GM19467 (cell line): Measurements from ENCODE around the gene TNFAIP2.

Source experiments
- ATAC-seq: cut with Tn5 transposase; IDR thresholded peaks from one replicate; pipeline ENCODE4 v1.9.1; 2021; ENCODE audit warnings: mild to moderate bottlenecking, moderate library complexity; ENCODE audit not compliant: unreplicated experiment

The TNFAIP2 gene, protein sequence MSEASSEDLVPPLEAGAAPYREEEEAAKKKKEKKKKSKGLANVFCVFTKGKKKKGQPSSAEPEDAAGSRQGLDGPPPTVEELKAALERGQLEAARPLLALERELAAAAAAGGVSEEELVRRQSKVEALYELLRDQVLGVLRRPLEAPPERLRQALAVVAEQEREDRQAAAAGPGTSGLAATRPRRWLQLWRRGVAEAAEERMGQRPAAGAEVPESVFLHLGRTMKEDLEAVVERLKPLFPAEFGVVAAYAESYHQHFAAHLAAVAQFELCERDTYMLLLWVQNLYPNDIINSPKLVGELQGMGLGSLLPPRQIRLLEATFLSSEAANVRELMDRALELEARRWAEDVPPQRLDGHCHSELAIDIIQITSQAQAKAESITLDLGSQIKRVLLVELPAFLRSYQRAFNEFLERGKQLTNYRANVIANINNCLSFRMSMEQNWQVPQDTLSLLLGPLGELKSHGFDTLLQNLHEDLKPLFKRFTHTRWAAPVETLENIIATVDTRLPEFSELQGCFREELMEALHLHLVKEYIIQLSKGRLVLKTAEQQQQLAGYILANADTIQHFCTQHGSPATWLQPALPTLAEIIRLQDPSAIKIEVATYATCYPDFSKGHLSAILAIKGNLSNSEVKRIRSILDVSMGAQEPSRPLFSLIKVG

DNA sequence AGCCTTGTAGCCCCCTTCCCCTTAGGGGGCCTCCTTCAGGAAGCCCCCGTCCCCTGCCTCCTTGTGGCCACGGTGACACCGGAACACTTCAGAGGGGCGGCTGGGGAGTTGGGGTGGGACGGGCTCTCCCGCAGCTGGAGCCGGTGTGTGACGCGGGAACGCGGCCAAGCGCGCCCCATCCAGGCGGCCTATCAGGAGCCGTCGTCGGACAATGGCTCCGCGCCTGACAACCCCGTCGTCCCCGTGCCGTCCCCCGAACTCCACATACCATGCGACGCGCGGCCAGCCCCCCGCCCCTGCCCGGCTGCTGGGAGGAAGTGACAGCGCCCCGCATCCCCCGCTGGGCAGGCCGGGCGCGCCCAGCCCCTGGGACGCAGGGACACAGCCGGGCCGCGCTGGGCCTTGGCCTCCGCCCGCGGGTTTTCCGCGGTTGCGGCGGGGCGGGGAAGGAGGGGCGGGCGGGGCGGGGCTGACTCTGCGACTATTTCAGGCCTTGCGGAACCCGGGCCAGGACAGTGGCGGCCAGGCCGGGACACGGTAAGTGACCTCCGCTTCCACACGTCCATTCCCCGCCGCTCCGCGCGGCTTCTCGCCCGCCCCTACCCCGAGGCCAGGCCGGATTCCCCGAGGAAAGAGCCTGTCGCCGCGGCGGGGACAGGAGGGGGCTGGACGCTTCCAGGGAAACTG is at the start of gene TNFAIP2:
Gene TNFAIP2 (plus strand): TSS at position 515 of the 687 bp plus-strand sequence. CDS start 2,997 bp downstream, outside the sequence.
- no peak for ATAC-seq

DNA sequence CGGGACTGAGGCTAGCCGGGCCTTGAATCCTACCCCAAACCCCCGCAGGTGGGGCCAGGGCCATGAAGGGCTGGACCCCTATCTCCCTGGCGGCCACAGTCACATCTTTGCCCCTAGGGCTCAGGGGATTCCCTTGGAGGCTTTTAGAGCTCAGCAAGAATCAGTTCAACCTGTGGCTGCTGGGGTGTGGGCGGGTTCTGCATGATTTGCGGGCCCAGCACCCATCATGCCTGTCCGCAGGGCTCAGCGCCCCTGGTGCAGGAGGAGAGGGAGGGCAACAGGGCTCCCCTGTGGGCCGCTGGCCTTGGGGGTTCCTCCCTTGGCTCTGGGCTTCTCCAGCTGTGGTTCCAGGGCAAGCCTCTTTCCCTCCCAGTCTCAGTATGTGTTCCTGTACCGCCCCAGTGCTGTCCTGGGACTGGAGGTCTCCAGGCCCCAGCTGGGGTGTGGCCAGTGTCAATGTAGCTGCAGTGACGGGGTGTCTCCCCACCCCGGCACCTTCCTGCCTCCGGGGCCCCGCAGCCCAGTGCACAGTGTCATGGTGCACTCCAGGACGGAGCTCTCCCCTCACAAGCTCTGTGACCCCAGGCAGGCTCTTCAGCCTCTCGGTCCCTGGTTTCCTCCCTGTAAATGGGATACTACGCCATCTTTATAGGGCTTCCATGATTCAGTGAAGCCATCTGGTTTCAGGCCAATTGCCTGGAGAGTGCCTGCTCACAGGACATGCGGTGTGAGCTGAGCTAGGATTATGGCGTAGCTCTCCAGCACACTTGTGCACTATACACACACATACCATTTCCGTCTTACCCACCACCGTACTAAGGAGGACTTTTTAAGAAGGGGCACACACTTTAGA is 49.2 kb upstream of the TNFAIP2 start:
- ATAC-seq = no peak

DNA sequence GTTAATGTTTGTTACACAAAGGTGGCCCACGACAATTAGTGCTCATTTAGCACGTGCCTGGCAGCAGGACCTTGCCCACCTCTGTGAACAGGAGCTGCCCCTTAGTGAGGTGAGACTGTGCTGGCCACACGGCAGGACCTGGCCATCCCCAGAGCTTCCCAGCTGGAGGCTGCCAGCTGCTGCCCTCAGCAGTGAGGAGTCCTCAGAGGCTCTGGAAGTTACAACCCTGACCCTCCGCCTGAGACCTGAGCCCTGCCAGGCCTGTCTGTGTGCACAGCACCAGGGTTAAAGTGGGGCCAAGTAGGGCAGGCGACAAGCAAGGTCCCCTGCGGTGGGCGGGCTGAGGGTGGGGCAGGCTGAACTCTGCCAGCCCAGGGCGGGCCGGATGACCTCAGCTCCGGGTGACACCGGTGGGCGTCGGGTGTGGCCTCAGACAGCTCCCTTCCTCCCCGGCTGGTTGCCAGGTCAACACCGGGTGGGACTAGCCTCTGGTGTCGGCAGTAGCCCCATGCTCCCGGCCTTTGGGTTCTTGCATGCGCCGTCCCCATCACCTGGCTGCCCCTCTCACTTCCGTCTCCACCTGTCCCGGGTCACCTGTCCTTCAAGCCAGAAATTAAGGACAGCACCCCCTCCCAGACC is 48.4 kb upstream of the TNFAIP2 start:
- ATAC-seq = no peak

DNA sequence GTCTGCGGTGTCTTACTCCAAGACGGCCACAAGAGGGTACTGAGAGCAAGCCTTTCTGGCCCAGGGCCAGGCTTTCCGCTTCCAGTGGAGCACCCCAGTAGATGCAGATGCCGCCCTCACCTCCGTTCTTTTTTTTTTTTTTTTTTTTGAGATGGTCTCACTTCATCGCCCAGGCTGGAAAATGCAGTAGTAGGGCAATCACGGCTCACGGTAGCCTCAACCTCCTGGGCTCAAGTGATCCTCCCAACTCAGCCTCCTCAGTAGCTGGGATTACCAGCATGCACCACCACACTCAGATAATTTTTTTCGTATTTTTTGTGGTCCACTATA is 44.9 kb upstream of the TNFAIP2 start:
- no peak for ATAC-seq

DNA sequence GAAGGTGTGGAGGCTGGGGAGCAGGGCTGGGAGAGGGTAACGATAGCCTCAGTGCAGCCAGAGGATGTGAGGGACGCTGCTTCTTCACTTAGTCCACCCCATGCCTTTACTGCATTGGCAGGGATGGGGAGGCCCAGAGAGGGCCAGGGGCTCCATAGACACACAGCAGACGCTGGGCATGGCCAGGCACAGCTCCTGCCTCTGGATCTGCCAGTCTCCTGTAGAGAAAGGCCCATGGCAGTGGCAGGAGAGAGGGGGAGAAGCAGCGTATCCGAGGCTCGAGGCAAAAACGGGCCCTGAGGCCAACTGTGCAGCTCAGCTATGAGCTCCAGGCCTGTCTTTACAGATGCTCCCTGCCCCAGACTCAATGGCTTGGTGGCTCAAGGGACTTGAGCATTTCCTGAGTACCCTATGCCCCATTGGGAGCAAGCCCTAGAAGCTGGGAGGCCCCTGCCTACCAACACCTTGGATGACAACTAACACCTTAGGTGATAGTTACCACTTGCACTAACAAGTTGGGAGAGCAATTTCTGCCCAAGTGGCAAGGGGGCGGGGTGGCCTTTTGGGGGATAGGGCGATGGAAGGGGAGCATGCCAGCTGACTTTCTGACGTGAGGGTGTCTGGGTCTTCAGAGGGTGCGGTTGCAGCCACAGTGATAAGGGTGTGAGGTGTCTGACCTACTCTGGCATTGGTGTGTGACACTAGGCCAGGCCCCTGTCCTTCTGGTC is 44.2 kb upstream of the TNFAIP2 start:
- no peak for ATAC-seq

DNA sequence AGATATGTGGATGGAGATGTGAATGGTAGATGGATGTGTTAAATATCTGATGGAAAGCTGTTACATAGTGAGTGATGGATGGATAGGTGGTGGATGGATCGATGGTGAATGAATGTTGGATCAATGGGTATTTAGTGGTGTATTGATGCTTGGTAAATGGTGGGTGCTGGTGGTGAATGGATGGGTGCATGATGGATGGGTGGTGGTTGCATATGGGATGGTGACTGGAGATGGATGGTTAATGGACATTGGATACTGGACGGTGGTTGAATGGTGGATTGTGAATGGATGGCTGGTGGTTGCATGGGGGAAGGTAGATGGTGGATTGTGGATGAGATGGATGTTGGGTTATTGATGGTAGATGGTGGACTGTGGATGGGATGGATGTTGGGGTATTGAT is 41.3 kb upstream of the TNFAIP2 start:
- ATAC-seq = no peak

DNA sequence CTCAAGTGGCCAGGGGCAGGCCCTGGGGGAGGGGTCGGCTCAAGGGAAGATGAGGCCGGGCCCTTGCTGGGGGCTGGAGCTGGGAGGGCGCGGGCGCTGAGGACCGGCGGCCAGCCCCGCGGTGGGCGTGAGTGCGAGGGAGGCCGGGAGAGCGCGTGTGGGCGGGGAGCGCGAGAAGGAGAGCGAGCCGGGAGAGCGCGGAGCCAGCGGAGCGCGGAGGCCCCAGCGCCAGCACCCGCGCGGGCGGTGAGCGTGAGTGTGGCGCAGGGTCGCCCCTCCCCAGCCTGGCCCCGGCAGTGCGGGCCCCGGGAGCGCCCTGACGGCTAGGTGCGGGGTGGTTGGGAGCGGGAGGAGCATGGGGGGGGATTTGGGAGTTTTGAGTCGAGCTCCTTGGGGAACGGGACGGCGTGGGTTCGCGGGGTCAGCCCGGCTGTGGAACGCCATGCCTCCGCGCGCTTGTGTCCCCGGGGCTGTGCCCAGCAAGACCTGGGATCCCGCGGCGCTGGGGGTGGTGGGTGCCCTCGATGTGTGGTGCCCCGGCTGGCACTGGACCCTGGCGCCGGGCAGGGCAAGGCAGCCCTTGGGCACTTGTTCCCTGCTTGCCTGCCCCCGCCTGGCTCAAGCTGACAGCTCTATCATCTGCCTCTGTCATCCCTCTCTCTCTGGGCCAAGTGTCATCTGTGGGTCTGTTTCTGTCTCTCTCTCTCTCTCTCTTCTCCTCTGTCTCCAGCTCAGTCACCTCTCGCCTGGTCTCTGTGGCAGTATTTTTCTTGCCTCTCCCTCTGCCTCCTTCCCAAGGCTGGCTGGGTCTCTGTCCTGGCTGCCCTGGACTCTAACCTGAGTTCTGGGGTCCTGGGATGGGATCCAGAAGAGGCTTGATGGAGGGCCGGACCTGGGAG is 39.0 kb upstream of the TNFAIP2 start, which contains the start of gene LBHD2:
Gene LBHD2 (plus strand): TSS at position 190 of the 899 bp plus-strand sequence. CDS start 1,803 bp downstream, outside the sequence.
- ATAC-seq = no peak

DNA sequence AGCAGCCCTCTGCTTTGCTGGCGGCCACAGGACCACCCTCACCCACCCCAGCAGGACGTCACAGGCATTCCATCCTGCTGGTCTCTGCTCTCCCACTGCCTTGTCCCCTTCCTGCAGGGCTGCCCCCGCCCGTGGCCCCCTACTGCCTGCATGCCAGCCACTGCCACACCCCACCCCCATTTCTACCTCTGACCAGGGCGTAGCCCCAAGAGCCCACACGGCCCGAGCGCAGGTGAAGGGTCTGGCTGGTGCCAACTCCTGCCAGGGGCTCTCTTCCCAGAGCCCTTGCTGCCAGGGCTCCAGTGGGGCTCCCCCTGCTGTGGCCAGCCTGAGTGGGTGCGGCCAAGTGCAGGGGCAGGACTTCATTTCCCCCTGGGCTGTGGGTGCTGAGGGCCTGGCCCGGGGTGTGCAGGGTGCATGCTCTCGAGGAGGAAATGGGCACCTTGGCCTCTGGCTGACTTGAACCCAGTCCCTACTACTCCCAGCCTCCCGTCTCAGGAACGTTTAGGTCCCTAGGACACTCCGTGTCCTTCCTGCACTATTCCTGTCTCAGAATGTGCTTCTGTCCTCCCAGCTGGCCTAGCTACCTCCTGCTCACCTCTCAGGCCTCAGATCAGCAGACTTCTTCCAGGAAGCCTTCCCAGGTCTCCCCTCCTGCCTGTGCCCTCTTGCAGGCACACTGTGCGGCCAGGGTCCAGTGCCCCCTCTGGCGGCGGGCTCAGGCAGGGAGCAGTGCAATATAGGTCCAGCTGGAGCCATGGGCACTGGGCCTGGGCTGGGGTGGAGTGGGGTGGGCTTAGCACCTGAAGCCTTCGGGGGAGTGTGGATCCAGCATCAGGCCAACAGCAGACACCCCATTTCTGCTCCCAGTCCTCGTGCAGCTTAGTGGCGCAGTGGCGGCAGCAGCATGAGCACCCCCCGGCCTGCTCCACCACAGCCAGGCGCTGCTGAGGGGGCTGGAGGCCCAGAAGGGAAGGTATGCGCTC is 37.9 kb upstream of the TNFAIP2 start:
- ATAC-seq = no peak

DNA sequence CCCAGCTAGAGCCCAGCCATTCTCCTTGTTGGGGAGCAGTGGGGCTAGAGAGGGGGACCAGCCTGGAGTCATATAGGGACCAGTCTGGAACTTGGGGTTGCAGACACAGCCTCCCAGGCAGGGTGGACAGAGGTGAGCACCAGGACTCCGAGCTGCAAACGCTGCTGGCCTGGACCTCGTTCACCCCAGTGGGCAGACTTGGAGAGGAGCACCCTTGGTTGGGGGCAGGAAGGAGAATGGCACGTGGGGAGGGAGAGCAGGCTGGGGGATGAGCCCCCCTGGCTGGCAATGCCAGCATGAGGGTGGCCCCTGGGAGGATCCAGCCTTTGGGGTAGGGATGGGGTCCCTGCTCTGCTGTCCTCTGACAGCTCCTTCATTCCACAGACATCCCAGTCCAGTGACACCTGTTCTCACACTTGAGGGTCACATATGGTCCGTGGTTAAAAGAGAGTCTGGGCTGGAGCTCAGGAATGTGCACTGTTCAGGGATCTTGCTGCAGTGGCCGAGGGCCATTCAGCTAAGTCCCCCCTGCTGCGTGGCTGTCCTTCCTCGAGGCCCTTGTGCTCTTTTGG is 36.4 kb upstream of the TNFAIP2 start:
- ATAC-seq = no peak

DNA sequence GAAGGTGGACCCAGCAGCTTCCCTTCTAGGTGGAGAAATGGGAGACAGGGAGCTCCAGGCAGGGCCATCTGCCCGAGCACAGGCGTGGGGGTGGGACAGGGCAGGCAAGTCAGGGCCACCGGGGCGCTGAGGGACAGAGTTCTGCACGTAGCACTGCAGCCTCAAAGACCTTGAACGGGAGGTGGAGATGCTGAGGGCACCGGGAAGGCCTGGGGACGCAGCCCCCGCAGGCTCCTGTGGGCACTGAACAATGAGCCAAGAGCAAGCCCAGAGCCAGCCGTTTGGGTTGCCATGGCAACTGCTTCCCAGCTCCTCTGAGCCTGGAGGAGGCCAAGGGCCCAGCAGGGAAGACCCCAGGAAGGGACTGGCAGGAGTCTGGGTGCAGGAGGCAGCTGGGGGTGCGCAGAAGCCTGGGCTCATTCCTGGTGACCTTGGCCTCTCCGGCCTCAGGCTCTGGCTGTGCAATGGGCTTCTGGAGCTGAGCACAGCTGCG is 35.9 kb upstream of the TNFAIP2 start:
- no peak for ATAC-seq

DNA sequence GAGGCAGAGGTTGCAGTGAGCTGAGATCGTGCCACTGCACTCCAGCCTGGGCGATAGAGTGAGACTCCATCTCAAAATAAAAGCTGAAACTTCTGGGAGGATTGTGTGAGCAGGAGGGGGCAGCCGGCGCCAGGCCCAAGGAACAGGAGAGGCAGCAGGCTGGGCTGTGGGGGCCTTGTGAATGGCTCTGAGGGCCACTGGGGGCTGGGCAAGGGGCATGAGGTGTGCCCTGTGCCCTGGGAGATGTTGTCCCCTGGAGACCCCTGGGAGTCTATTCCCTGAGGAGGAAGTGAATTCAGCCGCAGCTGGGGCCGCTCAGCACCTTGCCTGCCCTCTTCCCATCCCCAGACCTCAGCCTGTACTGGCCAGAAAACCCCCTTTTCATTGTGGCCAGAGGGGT is 34.3 kb upstream of the TNFAIP2 start:
- no peak for ATAC-seq

DNA sequence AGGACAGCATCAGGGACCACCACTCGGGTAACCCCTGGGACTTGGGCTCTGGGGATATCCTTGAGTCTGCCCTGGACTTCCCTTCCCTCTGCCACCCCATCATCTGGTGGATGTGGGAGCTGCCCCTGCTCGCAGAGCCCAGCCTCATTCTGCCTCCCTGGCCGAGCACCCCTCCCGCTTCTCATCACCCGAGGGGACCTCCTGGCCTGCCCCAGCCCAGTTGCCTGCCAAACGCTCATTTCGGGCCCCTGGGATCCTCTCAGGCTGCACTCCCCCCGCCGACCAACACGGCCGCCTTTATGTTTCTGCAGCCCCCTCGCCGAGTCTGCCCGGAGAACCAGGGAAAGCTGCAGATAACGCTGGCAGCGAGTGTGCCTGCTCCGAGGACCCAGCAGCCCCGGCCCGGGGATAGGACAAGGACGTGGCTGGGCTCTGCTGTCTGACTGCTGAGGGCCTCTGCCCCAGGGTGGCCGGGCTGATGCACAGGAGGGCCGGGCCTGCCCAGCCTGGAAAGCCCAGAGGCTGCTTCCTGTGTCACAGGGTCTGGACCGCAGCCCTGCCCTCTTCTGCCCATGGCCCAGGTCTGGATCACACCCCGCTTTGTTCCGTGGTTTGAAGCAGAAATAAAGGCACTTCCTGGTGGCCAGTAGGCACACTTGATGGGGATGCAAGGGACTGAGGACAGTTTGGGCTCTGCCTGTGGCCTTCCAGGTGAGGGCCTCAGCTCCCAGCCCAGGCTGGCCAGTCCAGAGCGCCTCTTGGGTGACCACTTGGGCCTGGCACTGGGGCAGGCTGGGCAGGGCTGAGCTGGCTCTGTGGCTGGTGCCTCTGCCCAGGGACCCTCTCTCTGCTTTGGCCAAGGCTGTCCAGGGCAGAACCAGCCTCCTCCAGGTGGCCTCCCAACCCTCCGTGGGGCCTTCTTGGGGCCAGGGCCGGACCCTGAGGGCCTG is 33.6 kb upstream of the TNFAIP2 start:
- ATAC-seq = no peak

DNA sequence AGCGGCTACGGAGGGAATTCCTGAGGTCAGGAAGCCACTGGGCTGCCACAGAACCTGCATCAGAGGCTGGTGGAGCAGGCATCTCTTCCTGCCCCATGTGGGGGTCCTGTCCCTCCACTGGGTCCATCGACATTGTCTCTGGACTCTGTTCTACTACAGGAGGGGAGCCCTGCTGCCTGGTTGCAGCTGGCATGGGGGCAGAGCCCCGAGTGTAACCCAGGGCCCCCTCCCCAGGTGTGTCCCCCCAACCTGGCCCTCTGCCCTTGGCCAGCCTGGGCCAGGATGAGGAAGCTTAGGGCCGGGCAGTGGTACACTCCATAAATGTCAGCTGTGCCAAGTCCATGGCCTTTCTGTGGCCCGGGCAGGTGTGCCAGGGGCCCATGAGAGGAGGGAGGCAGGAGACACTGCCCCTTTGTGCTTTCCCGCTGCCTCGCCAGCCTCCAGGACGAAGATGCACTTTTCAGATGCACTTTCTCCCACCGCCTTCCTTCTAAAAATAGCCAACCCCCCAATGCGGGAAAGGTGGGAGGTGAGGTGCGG is 32.7 kb upstream of the TNFAIP2 start:
- no peak for ATAC-seq

DNA sequence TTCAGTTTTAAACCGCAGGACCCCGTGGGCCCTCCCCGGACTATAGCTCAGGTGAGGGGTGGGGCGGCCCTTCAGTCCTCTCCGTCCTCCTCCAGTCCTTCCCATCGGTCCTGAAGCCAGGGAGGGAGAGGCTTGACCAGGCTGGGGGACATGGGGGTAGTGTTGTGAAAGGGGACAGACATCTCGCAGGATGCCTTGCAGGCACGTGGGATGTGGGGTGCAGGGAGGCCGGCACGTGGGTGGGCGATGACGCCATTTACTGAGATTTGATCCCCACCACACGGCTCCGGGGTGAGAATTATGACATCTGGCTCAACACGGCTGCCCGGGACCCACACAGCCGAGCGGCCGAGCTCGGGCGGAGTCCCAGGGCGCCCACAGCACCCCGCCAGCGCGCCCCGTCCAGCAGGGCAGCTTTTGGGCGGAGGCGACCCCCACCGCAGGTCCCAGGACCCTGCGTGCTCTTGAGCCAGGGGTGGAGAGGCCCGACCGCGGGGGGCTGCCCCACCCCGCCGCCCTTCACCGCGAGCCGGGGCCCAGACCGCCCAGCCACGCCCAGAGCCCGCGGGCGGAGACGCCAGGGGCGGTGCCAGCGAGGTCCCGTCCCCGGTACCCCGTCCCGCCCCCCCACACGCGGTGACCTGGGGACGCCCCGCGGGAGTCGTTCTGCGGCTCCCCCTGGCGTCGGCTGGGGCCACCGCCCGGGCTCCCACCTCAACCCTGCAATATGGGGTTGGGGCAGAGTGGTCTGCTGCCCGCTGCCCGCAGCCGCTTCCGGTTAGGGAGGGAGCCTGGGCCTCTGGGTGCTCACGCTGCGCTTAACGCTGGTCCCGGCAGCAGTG is 32.0 kb upstream of the TNFAIP2 start:
- peak; percentile 61 for ATAC-seq

DNA sequence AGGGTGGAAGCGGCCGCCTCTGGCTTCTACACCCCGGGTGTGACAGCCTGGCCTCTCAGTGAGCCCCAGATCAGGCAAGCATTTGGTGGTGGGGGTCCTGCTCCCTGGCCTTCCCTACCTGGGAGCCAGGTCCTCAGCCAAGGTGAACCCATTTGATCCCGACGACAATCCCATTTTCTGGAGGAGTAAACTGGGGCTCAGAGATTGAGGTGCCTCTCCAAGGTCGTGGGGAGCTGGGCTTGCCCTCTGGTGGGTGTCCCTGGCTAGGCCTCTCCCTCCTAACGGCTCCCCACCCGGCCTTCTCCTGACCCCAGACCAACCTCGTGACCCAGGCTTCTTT is 31.4 kb upstream of the TNFAIP2 start:
- no peak for ATAC-seq
